Chondrocyte (in vitro differentiated cells): ENCODE results near the gene DUSP2. TPM values are rescaled to one million over a fixed set of nuclear protein-coding genes. Genes with fewer than 3 reads are reported as not detected.

Experiments used
- DNase-seq: peaks from one replicate; pipeline ENCODE4 v3.0.0; 2021; ENCODE audit warnings: mixed read lengths, low spot score
- H3K27ac Mint-ChIP-seq: one replicate; pipeline ENCODE4 v1.8.0; 2021; ENCODE audit warnings: mild to moderate bottlenecking, moderate library complexity, mixed read lengths; ENCODE audit not compliant: unreplicated experiment
- H3K27me3 Mint-ChIP-seq: 2 replicates; pipeline ENCODE4 v1.8.0; 2021; ENCODE audit warnings: low read depth, mixed read lengths
- H3K36me3 Mint-ChIP-seq: 2 replicates; pipeline ENCODE4 v1.8.0; 2021; ENCODE audit warnings: low read depth, mixed read lengths
- H3K4me1 Mint-ChIP-seq: 2 replicates; pipeline ENCODE4 v1.8.0; 2021; ENCODE audit warnings: low read depth, mild to moderate bottlenecking, mixed read lengths
- H3K4me3 Mint-ChIP-seq: one replicate; pipeline ENCODE4 v1.8.0; 2021; ENCODE audit warnings: mild to moderate bottlenecking, moderate library complexity, mixed read lengths; ENCODE audit not compliant: unreplicated experiment
- H3K9me3 Mint-ChIP-seq: 2 replicates; pipeline ENCODE4 v1.8.0; 2021; ENCODE audit warnings: low read depth, mixed read lengths
- total RNA-seq: library from RNA; stranded (reverse); gene quantifications from 3 replicates; pipeline ENCODE4 v1.2.1, GENCODE V29; 2021
- TF ChIP-seq, protein P1 (sequence below): fragments of 200-600 bp; sonication (generic); IDR thresholded peaks from 2 replicates; pipeline ENCODE4 v1.5.0; 2021; ENCODE audit warnings: antibody characterized with exemption, mild to moderate bottlenecking, moderate library complexity

The DUSP2 gene
- total RNA-seq, 1 donor from 2014 or later, result 1.1 TPM

DNA sequence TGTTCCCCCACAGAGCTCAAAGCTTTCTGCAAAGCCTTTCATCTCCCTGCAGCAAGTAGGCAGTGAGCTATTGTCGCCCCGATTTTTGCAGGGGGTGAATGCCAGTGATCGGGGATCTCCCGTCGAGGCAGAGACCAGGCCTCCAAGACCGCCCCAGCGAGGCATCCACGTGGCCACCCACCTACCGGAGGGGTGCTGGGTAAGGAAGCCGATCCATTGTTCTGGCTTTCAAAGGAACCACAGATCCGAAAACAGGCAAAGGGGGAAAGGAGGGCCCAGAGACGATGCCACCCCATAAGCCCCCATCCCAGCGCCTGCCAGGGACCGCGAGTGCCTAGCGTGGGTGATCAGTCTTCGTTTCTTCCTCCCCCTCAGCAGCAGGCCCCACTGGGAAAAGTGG lies 31.3 kb downstream of the DUSP2 start:
- TF ChIP-seq, protein P1, sequence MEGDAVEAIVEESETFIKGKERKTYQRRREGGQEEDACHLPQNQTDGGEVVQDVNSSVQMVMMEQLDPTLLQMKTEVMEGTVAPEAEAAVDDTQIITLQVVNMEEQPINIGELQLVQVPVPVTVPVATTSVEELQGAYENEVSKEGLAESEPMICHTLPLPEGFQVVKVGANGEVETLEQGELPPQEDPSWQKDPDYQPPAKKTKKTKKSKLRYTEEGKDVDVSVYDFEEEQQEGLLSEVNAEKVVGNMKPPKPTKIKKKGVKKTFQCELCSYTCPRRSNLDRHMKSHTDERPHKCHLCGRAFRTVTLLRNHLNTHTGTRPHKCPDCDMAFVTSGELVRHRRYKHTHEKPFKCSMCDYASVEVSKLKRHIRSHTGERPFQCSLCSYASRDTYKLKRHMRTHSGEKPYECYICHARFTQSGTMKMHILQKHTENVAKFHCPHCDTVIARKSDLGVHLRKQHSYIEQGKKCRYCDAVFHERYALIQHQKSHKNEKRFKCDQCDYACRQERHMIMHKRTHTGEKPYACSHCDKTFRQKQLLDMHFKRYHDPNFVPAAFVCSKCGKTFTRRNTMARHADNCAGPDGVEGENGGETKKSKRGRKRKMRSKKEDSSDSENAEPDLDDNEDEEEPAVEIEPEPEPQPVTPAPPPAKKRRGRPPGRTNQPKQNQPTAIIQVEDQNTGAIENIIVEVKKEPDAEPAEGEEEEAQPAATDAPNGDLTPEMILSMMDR, result no peak
- no peak overlapping the region for H3K4me3 Mint-ChIP-seq
- H3K27ac Mint-ChIP-seq, result no peak overlapping the region
- H3K9me3 Mint-ChIP-seq, result no peaks in the 10 kb centered on the region
- peaks cover 15% of the 10 kb centered on the region for H3K27me3 Mint-ChIP-seq
- DNase-seq, result peak; percentile 79
- peaks cover 2% of the 10 kb centered on the region for H3K36me3 Mint-ChIP-seq
- peaks cover 5% of the 10 kb centered on the region for H3K4me1 Mint-ChIP-seq

DNA sequence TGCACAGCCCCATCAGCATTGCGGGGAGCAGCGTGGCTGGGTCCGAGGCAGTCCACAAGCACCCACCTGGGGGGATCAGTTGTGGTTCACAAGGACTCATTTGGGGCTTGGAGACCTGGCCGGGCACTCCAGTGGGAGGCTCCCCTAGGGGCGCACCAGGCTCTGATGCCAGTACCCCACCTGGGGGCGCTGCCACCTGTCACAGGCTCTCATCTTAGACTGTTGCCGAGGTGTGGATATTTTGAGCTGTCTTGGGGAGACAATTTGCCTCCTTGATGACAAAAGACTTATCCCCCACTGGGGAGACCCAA lies 31.9 kb downstream of the DUSP2 start:
- TF ChIP-seq, protein P1, result no peak
- Mint-ChIP-seq H3K27me3 (peaks cover 12% of the 10 kb centered on the region), H3K4me3 (no peak overlapping the region), H3K9me3 (no peaks in the 10 kb centered on the region), H3K27ac (no peak overlapping the region), H3K36me3 (peaks cover 2% of the 10 kb centered on the region), H3K4me1 (peaks cover 11% of the 10 kb centered on the region)
- no peak for DNase-seq

DNA sequence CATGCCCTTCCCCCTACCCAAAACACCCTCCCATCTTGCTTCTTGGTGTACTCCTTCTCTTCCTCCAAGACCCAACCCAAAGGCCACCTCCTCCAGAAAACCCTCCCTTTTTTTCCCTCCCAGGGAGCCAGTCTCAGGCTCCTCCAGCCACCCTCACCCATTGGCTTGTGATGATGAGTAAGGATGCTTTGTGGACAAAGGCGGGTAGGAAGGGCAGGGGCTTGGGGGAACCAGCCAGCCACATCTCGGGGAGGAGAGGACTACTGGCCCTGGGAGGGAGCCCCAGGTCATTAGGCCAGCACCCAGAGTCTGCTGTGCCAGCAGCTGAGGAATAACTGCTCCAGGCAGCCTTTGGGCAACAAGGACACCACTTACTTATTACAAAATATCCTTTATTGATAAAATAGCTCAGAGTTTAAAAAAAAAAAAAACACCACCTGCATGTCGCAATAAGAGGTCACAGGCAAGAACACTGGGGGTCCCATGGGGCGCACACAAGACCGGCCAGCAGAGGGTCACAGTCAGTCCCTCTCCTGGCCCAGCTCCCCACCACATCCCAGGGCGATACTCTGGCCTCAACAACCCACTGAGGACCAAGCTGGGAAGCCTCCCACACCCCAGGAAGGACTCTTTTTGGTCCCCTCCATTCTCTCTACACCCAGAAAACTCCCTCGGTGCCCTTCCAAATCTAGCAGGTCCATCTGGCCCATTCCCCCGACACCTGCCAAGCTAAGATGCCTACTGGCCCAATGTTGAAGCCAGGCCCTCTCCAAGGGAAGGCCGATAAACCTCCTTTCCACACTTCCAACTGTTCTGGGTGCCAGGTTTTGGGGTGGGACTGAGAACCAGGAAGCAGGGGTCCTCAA lies 32.5 kb downstream of the DUSP2 start:
- peak; percentile 68 for DNase-seq
- peaks cover 12% of the 10 kb centered on the region for H3K4me1 Mint-ChIP-seq
- H3K36me3 Mint-ChIP-seq, result peaks cover 2% of the 10 kb centered on the region
- H3K9me3 Mint-ChIP-seq, result no peaks in the 10 kb centered on the region
- TF ChIP-seq, protein P1, result no peak
- peaks cover 8% of the 10 kb centered on the region for H3K27me3 Mint-ChIP-seq
- H3K4me3 Mint-ChIP-seq, result no peak overlapping the region
- no peak overlapping the region for H3K27ac Mint-ChIP-seq

DNA sequence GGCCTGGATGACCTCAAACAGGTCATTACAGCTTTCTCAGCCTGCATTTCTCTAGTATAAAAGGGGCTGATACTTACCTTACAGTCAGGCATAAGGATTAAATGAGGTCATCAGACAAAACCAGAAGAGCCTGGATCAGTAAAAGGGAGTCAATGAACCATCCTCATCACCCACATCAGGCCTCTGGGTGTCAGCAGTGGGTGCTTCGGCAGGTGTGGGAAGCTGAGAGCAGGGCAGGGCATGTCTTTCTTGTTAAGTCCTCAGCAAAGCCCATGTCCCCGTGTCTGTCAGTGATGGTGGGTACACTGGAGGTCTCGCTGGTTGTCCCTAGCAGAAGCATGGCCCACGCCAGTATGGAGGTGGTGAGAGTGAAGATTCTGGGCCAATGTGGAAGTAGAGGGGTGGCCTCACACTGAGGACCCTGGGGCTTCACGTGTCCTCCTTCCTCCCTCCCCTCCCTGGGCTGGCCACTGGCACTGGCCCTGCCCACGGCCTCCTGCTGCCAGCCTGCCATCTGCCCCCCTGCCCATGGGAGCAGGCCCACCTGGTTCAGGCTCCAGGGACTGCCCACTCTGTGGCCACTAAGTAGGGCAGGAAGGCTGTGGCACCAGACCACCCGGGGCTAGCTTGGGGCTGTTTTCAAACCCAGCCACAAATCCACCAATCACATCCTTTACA lies 33.3 kb downstream of the DUSP2 start:
- Mint-ChIP-seq H3K4me3 (no peak overlapping the region), H3K9me3 (no peaks in the 10 kb centered on the region), H3K27me3 (peaks cover 7% of the 10 kb centered on the region), H3K4me1 (peaks cover 12% of the 10 kb centered on the region), H3K27ac (no peak overlapping the region), H3K36me3 (peaks cover 2% of the 10 kb centered on the region)
- peak; percentile 82 for DNase-seq
- TF ChIP-seq, protein P1, result no peak

DNA sequence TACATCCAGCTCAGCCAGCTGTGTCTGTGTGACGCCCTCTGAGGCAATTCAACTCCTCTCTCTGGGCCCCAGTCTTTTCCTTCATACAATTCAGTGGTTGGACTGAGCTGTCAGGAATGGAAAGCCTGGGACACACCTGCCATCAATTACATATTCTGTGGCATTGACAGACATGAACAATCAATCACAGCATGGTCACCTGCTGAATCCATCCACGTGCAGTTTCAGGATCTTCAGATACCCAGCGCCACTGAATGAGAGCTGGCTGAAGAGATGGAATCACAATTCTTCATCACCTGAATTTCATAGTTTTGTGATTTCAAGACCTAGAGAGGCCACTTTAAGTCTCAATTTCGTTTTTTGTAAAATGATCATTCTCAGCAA lies 34.0 kb downstream of the DUSP2 start:
- no peak for DNase-seq
- Mint-ChIP-seq H3K27ac (no peak overlapping the region), H3K9me3 (no peaks in the 10 kb centered on the region), H3K27me3 (peaks cover 7% of the 10 kb centered on the region), H3K4me1 (peaks cover 12% of the 10 kb centered on the region), H3K36me3 (peaks cover 2% of the 10 kb centered on the region), H3K4me3 (no peak overlapping the region)
- TF ChIP-seq, protein P1, result no peak
